HepG2 (cell line): ENCODE data around the gene TLR6. TPM values are rescaled to one million over a fixed set of nuclear protein-coding genes. Genes with fewer than 3 reads are reported as not detected.

Source experiments
- ATAC-seq: fragments of 200-7000 bp; cut with Tn5 transposase; 3 replicates; pipeline ENCODE4 v1.9.1; 2020; ENCODE audit warnings: mild to moderate bottlenecking, moderate library complexity
- BruUV-seq: library from RNA; stranded (reverse); fragments of 400-500 nt; replicated peaks from 2 replicates; lab custom pipeline; 2021; lab: Mats Ljungman, UMichigan
- CTCF ChIA-PET: fragments of 300-600 bp; formaldehyde crosslinking; extraction: SDS; loops from one replicate; lab custom pipeline; 2021; ENCODE audit warnings: low total read pairs, inconsistent platforms, low intra/inter-chr PET ratio; lab: Yijun Ruan, JAX
- POLR2A ChIA-PET: fragments of 350-600 bp; sonication (Branson Sonifier 250); formaldehyde crosslinking; loops from one replicate; lab custom pipeline; 2020; ENCODE audit warnings: antibody characterized with exemption, inconsistent platforms; lab: Yijun Ruan, JAX
- DNase-seq: peaks from one replicate; pipeline ENCODE4 v3.0.0-alpha.2; 2015; ENCODE audit warnings: low spot score
- FAIRE-seq: peaks from 3 replicates; lab custom pipeline; 2011; peaks lifted over from hg19 to GRCh38; lab: Jason Lieb, UNC
- H2AFZ ChIP-seq: one replicate; pipeline ENCODE4 v1.6.1; 2011; ENCODE audit warnings: low read length, inconsistent platforms
- H3K27ac ChIP-seq: fragments of 300-600 bp; 3 replicates; pipeline ENCODE4 v1.8.0; 2011; ENCODE audit warnings: mixed run types, mild to moderate bottlenecking, mixed read lengths, low read length, inconsistent platforms; ENCODE audit not compliant: insufficient read depth; ENCODE audit errors: extremely low read length
- H3K27me3 ChIP-seq, 2 experiments: fragments of 200-600 bp in 1 of 2; 2 replicates in 1 of 2; 3 replicates in 1 of 2; pipeline versions ENCODE4 v1.6.0 to v1.8.0; 2011; ENCODE audit warnings: low read length in 2 of 2, mild to moderate bottlenecking in 2 of 2, moderate library complexity in 2 of 2, inconsistent platforms in 1 of 2; ENCODE audit not compliant: insufficient read depth in 2 of 2, control insufficient read depth in 1 of 2
- H3K36me3 ChIP-seq, 2 experiments: fragments of 200-600 bp in 1 of 2; replicated peaks in 1 of 2; 2 replicates in 1 of 2; 3 replicates in 1 of 2; pipeline versions ENCODE4 v1.5.1 to v1.8.0; 2011; ENCODE audit warnings: low read length in 2 of 2, inconsistent platforms in 1 of 2; ENCODE audit not compliant: insufficient read depth in 2 of 2, control insufficient read depth in 1 of 2
- H3K4me1 ChIP-seq: 2 replicates; pipeline ENCODE4 v1.5.1; 2012; ENCODE audit warnings: low read length, inconsistent platforms; ENCODE audit not compliant: insufficient read depth
- H3K4me2 ChIP-seq: 2 replicates; pipeline ENCODE4 v1.6.0; 2011; ENCODE audit warnings: low read depth, low read length, inconsistent platforms
- H3K4me3 ChIP-seq, 3 experiments: fragments of 200-600 bp in 1 of 3; sonication (generic), shearing (Covaris generic) in 1 of 3; replicated peaks in 1 of 3; 2 replicates each; pipeline ENCODE4 v1.5.1; 2011 to 2016; ENCODE audit warnings: low read length in 3 of 3, inconsistent platforms in 2 of 3, low read depth in 2 of 3, mild to moderate bottlenecking in 2 of 3, control low read depth in 1 of 3, mixed read lengths in 1 of 3; ENCODE audit not compliant: insufficient read depth in 1 of 3
- H3K79me2 ChIP-seq: one replicate; pipeline ENCODE4 v1.6.1; 2011; ENCODE audit warnings: low read length, inconsistent platforms; ENCODE audit not compliant: insufficient read depth
- H3K9ac ChIP-seq: 2 replicates; pipeline ENCODE4 v1.6.0; 2011; ENCODE audit warnings: mild to moderate bottlenecking, low read depth, low read length, inconsistent platforms; ENCODE audit not compliant: insufficient read depth
- H3K9me3 ChIP-seq: 2 replicates; pipeline ENCODE4 v1.5.1; 2012; ENCODE audit warnings: mild to moderate bottlenecking, low read length
- H4K20me1 ChIP-seq: 2 replicates; pipeline ENCODE4 v1.6.0; 2011; ENCODE audit warnings: inconsistent platforms, mild to moderate bottlenecking, low read length, moderate library complexity; ENCODE audit not compliant: insufficient read depth
- HNRNPK ChIP-seq: fragments of 200-400 bp; formaldehyde crosslinking; IDR thresholded peaks from 2 replicates; pipeline ENCODE4 v1.6.1; 2018; ENCODE audit warnings: low read length, low read depth, moderate library complexity, mild to moderate bottlenecking; ENCODE audit not compliant: poor library complexity, severe bottlenecking
- HNRNPLL ChIP-seq: fragments of 200-400 bp; formaldehyde crosslinking; IDR thresholded peaks from 2 replicates; pipeline ENCODE4 v1.6.1; 2017; ENCODE audit warnings: mild to moderate bottlenecking, low read depth, low read length; ENCODE audit not compliant: poor library complexity, severe bottlenecking
- ZNF652 ChIP-seq: IDR thresholded peaks from 2 replicates; pipeline ENCODE4 v1.6.1; 2016; ENCODE audit warnings: low read depth, borderline replicate concordance
- WGBS: methylation state at CpG from one replicate; pipeline ENCODE4 v1.1.6; 2017; ENCODE audit warnings: low lambda C conversion rate; 5-methylcytosine and 5-hydroxymethylcytosine counted together
- in situ Hi-C: cut with HindIII; loops from 2 replicates; pipeline ENCODE4 v1.10.0; 2017; ENCODE audit warnings: low pct_unique_long_range_greater_than_20kb; ENCODE audit not compliant: extremely low pct_ligation_motif_present
- intact Hi-C: fragments of 100-400 bp; cut with micrococcal nuclease; formaldehyde crosslinking; loops from one replicate; pipeline ENCODE4 v1.10.0; 2022; ENCODE audit not compliant: unreplicated experiment
- polyA plus RNA-seq, 8 experiments: library from polyadenylated mRNA; depleted of rRNA in 3 of 8; stranded (reverse) in 7 of 8; unstranded in 1 of 8; fragments of >200 nt; fragmentation: Illumina TruSeq in 4 of 8; extraction: Trizol in 4 of 8; gene quantifications; 2 replicates each; pipeline versions ENCODE4 v1.2.1 to v1.2.3, GENCODE V29; 2011 to 2016; ENCODE audit warnings: low read depth in 4 of 8, missing spikeins in 1 of 8, mixed read lengths in 1 of 8; ENCODE audit not compliant: insufficient read depth in 1 of 8
- total RNA-seq, 5 experiments: library from RNA; depleted of rRNA; stranded (reverse); fragments of >200 nt; fragmentation: Illumina TruSeq; extraction: Trizol; gene quantifications; 2 replicates each; pipeline ENCODE4 v1.2.3, GENCODE V29; 2016; ENCODE audit warnings: low read depth in 1 of 5
- TF ChIP-seq, protein P1 (sequence below): sonication (generic); formaldehyde crosslinking; IDR thresholded peaks from 2 replicates; pipeline ENCODE4 v1.8.0; 2023; ENCODE audit warnings: mild to moderate bottlenecking, missing genetic modification reagents
- TF ChIP-seq, protein P2 (sequence below): sonication (generic); formaldehyde crosslinking; IDR thresholded peaks from 2 replicates; pipeline ENCODE4 v1.4.0; 2020; ENCODE audit warnings: low read depth, mild to moderate bottlenecking, missing genetic modification reagents
- TF ChIP-seq, protein P3 (sequence below): sonication (generic); formaldehyde crosslinking; IDR thresholded peaks from 2 replicates; pipeline ENCODE4 v1.5.0; 2020; ENCODE audit warnings: mild to moderate bottlenecking, low read depth, missing genetic modification reagents, borderline replicate concordance
- TF ChIP-seq, protein P4 (sequence below): sonication (generic); formaldehyde crosslinking; IDR thresholded peaks from 2 replicates; pipeline ENCODE4 v1.4.0; 2020; ENCODE audit warnings: missing genetic modification reagents

Gene TLR6
- total and polyA plus RNA-seq, 2 of the 13 experiments (the other 11 are each of a cell fraction or from before 2014, with no cell fraction given), result 0.33 to 0.71 TPM

DNA sequence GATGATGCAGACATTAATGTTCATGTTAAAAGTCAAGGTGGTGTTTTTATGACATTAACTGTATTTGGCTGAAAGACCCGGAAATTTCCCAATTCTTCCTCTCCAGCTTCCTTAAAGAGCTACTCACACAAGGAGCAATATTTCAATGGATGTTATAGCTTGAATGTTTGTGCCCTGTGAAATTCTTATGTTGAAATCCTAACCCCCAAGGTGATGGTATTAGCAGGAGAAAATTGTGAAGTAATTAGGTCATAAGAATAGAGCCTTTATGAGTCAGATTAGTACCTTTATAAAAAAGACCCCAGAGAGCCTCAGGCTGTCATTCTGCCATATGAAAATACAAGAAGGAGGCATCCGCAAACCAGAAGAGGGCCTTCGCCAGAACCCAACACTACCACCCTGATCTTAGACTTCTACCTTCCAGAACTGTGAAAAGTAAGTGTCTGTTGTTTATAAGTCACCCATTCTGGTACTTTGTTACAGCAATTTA is 55.6 kb downstream of the TLR6 start:
- in situ Hi-C loops, result no loop called here

More for the DNA sequence above, 55.6 kb downstream of the TLR6 start:
- 75% methylated on average over 3 of the region's 3 CpGs for WGBS
- no TSS peak for BruUV-seq
- ChIA-PET POLR2A (no interaction called here), CTCF (no interaction called here)
- intact Hi-C loops, result no loop called here
- TF ChIP-seq ZNF652 (CRISPR knock-in tag) (no peak), HNRNPK (no peak), HNRNPLL (no peak)
- TF ChIP-seq, protein P1, sequence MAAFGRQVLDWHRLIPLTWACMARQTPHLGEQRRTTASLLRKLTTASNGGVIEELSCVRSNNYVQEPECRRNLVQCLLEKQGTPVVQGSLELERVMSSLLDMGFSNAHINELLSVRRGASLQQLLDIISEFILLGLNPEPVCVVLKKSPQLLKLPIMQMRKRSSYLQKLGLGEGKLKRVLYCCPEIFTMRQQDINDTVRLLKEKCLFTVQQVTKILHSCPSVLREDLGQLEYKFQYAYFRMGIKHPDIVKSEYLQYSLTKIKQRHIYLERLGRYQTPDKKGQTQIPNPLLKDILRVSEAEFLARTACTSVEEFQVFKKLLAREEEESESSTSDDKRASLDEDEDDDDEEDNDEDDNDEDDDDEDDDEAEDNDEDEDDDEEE (CRISPR knock-in tag), result no peak
- TF ChIP-seq, protein P2, sequence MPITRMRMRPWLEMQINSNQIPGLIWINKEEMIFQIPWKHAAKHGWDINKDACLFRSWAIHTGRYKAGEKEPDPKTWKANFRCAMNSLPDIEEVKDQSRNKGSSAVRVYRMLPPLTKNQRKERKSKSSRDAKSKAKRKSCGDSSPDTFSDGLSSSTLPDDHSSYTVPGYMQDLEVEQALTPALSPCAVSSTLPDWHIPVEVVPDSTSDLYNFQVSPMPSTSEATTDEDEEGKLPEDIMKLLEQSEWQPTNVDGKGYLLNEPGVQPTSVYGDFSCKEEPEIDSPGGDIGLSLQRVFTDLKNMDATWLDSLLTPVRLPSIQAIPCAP (CRISPR knock-in tag), result no peak
- TF ChIP-seq, protein P3, sequence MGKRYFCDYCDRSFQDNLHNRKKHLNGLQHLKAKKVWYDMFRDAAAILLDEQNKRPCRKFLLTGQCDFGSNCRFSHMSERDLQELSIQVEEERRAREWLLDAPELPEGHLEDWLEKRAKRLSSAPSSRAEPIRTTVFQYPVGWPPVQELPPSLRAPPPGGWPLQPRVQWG, result no peak
- TF ChIP-seq, protein P4, sequence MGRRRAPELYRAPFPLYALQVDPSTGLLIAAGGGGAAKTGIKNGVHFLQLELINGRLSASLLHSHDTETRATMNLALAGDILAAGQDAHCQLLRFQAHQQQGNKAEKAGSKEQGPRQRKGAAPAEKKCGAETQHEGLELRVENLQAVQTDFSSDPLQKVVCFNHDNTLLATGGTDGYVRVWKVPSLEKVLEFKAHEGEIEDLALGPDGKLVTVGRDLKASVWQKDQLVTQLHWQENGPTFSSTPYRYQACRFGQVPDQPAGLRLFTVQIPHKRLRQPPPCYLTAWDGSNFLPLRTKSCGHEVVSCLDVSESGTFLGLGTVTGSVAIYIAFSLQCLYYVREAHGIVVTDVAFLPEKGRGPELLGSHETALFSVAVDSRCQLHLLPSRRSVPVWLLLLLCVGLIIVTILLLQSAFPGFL (CRISPR knock-in tag), result no peak
- no peak overlapping the region for H3K4me2 ChIP-seq
- FAIRE-seq, result no peak
- no peak overlapping the region for H3K27ac ChIP-seq
- no peak overlapping the region for H2AFZ ChIP-seq
- no peaks in the 10 kb centered on the region for H3K36me3 ChIP-seq
- peaks cover 12% of the 10 kb centered on the region for H3K4me1 ChIP-seq
- H3K4me3 ChIP-seq, result no peak overlapping the region
- no peak overlapping the region for H3K9ac ChIP-seq
- no peaks in the 10 kb centered on the region for H4K20me1 ChIP-seq
- H3K79me2 ChIP-seq, result no peaks in the 10 kb centered on the region
- H3K9me3 ChIP-seq, result no peaks in the 10 kb centered on the region; the same call in 1 of the 2 replicates
- no peak for ATAC-seq
- no peak for DNase-seq
- peaks cover 0 to 8% of the 10 kb centered on the region in 2 experiments; a peak in 2 of 5 replicates for H3K27me3 ChIP-seq
